IPS DF 19.7 (cell line): ENCODE results near the gene FCAMR.
A peak's percentile ranks its signal among the peaks of the same experiment; 100 is the strongest.

Experiments
- DNase-seq: peaks from one replicate; pipeline ENCODE4 v3.0.0-alpha.2; 2013; ENCODE audit warnings: low read depth, low spot score

The FCAMR gene, protein sequence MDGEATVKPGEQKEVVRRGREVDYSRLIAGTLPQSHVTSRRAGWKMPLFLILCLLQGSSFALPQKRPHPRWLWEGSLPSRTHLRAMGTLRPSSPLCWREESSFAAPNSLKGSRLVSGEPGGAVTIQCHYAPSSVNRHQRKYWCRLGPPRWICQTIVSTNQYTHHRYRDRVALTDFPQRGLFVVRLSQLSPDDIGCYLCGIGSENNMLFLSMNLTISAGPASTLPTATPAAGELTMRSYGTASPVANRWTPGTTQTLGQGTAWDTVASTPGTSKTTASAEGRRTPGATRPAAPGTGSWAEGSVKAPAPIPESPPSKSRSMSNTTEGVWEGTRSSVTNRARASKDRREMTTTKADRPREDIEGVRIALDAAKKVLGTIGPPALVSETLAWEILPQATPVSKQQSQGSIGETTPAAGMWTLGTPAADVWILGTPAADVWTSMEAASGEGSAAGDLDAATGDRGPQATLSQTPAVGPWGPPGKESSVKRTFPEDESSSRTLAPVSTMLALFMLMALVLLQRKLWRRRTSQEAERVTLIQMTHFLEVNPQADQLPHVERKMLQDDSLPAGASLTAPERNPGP

DNA sequence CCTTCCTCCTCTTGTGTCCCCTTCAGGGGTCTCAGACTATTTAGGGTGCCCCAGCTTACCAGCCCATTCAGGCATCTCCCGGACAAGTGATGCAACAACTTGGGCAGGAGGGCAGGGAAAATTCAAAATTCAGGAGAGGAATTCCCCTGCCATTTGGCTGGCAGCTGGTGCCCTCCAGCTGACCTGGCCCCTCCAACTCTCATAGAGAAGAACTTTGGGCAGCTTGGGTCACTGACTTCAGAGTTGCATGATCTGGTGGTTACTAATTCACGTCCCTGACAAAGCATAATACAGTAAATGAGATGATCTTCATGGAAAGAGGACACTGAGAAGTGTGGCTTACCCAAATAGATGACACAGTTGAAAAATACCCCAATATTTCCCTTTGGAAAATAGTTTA, at the start of gene FCAMR:
Gene FCAMR (minus strand): TSS at position 15 of the 400 bp plus-strand sequence. CDS start 335 bp downstream, outside the sequence.
- no peak for DNase-seq

DNA sequence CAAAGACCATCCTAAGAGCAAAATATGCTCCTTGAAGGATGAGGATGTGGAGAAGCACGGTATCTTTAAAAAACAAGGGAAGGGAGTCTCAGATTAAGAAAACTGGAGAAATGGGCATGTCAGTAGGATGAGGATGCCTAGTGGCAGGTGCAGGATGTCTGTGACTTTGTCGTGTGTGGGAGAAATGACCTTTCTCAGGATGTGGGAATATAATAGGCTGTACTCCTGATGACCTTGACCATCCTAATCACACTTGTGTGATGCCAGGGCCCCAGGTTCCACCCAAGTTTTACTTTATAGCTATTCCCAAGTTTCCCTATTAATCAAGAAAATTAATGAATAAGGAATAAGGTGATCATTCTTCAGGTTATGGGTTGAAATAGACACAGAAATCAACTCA, 49.4 kb upstream of the FCAMR start:
- no peak for DNase-seq

DNA sequence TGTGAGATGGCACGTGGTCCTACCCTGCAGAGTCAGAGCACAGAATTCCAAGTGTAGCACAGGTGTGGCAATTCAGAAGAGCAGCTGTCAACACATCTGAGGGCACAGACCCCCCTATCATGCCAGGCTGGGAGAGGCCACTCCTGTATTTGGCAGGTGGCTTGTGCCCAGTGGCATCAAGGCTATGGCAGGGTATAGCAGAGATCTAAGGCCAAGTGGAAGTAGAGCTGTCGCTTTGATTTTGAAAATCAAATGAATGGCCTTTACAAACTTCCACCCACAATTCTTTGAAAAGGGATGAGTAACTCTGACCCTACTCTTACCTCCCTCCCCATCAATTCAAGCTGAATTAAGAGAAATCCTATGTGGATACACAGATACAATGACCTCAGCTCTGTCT, 48.9 kb upstream of the FCAMR start:
- no peak for DNase-seq

DNA sequence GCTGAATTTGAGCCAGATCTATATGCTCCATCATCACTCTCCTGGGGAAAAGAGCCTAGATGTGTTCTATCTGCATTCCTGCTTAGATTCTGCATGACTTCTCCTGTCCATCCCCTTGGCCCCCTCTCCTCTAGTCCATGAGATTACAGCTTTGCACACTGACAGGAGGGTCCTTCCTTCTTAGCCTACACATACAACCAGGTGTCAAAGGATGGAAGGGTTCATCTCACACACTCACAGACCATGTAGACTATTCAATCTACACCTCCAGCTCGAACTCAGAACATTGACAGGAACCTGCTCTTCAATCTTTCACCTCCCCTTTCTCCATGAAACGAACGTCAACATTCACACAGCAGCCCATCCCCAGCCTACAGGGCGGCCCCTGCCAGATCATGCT, 48.4 kb upstream of the FCAMR start:
- DNase-seq = no peak

DNA sequence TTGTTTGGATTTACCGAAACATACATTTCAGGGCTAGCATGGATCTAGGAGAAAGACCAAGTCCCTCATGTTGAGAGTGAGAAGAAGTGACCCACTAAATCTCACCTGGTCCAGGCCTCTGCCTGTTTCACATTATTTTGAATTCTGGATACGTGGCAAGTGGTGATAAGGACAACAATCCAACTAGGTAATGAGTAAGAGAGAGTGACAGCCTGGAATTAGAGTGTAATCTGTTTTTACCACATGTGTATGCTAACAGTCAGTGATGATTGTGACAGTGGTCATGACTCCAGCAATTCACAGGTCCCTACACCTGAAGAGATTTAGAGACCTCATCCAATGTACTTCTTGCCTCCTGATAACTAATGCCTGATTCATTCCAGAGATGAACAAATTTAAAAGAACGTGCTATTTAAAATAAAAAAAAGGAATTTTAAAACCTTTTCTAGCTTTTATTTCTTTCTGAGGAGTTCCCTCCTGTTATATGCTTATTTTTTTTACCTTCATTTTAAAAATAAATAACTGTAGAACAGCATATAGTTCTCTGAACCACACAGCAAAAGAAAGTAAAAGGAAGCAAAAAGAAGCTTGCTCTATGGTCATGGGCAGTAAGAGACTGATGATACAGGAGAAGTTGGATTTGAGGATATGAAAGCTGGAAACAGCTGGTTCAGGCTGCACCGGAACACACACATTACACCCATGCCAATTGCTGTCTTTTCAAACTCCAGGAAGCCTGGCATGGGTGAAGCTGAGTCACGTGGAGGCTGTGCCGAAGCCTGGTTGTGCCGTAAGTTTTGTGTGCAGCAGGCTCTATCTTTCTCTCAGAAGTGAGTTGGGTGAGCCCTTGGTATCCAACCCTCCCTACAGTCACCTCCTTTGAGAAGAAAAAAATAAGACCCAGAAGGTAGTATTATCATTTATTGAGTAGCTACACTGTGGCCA, 47.6 kb upstream of the FCAMR start:
- no peak for DNase-seq

DNA sequence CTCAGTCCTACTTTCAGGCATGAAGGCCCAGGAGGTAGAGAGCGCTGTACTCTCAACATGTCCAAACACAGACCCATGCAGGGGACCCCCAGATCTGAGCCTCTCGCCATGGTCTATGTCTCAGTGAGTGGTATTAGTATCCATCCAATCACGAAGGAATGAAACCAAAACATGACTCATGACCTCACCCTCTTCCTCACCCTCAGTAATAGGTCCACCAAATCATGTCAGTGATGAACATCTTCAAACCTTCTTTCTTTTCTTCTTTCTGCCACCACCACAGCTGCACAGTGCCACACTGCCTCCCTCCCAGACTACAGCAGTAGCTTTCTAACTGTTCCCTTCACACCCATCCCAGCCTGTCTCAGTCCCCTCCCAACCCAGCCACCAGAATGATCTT, 45.5 kb upstream of the FCAMR start:
- no peak for DNase-seq

DNA sequence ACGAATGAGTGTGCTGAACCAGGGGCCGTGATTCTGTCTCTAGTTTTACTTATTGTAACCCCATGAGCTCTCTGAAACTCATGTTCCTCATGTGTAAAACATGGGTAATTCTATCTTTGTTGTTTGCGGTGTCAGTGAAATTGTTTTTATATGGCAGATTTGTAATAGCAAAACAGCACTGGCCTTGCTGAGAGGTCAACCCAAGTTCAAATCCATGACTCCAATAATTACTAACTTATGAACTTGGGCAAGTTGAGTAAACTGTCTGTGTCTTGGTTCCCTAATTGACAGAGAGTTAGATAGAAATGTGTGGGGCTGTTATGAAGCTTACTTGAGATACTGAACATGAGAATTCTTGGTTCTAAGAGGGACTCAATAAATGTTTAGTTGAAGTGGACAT, 44.5 kb upstream of the FCAMR start:
- DNase-seq = no peak

DNA sequence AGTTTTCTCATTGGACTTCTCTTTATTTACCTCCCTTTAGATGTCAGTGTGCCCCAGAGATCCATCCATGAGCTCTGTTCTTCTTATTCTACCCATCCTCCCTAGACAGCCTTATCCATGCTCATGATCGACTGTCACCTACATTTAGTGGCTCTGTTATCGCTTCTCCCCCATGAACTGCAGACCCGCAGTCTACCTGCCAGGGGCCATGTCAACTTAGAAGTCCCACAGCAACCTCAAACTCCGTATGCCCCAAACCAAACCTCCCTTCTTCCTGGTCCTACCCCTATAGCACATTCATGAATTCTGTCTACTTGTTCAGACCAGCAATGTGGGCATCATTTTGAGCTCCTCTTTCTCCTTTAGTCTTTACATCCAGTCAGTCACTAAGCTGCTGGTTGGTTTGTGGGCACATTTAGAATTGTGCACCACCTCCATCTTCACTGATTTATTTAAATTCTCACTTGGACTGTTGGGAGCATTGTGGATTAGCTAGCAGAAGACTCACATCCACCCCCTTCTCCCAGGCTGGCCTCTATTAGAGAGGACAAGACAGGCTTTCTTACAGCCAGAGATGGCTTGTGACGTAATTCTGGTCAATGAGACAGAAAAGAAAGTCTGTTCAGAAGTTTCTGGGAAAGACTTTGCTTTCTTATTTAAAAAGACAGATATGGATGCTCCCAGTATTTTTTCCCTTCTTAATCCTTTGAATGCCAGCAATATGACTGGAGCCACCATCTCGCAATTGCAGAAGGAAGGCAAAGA, 43.2 kb upstream of the FCAMR start:
- no peak for DNase-seq

DNA sequence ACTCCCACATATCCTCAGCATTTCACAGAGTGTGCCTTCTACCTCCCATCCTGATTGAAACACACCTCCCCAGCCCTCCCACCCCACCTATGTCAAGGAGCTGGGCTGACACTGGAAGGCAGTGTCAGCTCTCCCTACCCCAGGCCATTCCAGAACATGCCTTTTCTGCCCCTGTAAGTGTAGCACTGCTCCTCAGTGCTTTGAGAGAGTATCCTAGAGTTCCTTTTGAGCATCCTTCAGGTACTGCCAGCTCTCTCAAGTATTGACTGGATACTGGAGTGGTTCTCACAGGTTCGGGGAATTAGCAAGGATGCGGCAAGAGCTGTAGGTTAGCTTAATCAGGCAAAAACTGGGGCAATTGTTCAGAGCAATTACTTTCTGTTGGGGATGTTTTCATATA, 40.5 kb upstream of the FCAMR start:
- DNase-seq = no peak

DNA sequence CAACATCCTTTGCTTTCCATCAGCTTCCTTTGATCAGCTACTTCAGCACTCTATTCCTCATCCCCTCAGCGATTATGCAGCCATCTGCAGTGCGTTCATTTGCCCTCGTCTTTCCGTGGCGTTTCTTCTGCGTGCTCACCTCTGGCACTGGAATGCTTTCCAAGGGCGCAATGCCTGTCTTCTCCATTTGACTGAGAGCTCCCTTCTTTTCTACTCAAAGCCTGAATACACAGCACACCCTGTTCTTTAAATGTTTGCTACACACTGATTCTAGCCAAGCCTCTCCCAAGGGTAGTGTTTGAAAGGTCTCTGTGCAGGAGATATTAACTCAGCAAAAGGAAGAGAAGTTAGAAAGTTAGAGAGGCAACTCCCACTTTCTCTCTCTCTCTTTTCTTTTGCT, 39.7 kb upstream of the FCAMR start:
- no peak for DNase-seq

DNA sequence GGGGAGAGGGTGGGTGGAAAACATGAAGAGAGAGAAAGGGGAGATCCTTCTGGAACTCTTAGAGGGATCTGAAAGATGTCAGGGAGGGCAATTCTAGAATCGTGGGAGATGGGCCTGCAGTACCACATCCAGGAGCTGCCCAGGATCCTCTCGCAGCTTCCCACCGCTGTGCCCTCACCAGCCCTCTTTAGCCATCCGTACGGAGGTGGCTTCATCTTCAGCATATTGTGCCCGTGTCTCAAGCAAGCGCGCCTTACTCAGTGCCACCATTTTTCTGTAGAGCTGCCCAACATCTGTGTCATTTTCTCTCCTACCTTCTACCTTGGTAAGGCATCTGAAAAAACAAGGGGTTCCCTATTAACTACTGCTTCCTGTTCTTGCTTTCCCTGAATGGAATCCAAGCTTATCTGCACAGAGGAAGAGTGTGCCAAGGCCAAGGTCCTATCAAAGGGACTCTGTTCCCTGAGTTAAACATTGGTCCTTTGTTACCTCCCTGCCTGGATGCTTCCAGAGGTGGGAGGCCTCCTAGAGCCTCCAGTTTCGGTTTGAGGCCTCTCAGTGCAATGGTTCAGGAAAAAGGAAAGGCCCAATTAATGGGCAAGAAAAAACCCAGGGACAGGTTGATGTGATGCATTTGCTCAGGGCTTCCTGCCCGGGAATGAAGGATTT, 39.1 kb upstream of the FCAMR start:
- DNase-seq = no peak

DNA sequence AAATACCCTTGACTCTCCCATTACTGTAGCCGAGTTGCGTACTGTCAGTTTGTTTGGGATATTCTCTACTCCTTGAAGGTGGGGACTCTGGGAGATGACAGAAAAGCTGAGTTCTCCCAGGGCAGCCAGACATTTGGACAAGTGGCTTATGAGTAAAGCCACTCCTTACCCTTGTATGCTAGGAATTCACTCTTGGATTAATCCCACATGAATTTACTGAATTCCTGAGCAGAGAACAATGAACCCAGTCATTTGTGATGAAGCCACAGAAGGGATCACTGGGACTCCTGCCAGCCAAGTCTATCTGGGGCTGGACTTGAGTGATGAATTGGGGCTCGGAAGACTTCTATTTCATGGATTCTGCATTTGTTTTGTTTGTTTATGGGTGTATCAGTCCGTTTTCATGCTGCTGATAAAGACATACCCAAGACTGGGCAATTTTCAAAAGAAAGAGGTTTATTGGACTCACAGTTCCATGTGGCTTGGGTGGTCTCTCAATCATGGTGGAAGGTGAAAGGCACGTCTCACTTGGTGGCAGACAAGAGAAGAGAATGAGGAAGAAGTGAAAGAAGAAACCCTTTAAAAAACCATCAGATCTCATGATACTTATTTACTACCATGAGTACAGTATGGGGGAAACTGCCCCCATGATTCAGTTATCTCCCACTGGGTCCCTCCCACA, 37.2 kb upstream of the FCAMR start:
- no peak for DNase-seq

DNA sequence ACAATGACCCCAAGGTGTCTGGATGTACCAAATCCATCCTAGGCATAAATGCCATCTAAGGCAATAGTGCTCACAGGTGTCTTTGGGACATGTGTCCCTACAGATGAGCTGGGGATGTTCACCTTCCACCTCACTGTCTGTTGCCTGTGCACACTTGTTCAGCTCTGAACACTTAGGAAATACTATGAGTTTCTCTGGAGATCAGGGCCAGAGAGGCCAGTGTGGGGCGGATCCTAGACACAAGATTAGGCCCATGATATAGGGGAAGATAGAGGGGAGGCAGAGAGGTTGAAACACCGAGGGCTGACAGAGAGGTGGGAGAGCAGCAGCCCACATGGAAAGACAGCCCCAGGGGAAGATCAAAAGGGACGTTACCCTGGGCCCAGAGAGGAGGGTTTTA, 36.7 kb upstream of the FCAMR start:
- DNase-seq = no peak

DNA sequence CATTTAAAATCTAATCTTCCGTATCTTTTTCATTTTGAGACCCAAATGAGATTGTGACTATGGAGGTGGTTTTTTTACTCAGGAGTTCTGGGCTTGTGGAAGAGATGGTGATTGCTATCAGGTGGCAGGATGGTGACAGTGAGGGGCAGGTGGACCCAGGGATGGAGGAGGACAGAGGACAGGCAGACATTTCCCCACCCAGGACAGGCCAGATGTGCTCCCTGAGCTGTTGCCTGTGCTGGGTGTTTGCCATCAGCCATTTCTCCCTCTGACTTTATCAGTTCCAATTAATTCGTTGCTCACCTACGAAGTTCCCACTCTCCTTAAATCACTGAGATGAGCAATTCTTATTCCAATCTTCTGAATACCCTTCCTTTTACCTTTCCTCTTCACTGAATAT, 35.8 kb upstream of the FCAMR start:
- DNase-seq = no peak

DNA sequence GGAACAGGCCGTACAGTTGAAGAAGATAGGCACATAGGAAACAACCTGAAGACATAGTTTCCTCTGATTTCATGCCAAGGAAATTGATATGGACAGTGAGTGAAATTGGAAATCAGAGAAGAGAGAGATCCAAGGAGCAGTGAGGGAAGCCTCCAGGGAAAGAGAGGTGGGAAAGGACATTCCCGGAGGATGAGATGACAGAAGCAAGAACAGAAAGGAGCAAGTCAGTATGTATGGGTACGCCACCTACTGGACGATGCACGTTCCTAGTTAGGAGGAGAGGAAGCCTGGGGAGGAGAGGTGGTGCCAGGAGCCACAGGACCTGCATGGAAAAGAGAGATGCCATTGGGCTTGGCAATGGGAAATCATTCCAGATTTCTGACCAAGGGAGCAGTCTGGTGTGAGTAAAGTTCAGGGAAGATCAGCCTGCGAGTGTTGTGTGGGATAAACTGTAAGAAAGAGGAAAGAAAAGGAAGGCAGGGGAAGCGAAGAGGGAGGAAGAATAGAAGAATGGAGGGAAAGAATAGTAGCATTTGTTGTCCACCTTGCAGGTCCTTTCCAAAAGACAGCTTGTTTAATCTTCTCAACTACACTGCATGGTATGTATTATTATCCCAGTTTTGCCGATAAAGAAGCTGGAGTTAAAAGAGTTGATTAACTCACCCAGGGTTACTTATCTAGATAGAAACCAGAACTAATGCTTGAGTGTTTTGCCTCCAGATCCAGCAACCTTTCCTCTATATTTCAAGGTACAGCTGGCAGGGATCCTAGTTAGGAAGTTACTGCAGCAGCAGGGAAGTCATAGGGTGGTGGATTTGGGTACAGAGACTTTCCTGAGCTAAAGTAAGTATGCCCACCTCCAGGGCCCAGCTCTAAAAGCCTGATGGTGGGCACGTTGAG, 34.9 kb upstream of the FCAMR start:
- DNase-seq = peak; percentile 64

DNA sequence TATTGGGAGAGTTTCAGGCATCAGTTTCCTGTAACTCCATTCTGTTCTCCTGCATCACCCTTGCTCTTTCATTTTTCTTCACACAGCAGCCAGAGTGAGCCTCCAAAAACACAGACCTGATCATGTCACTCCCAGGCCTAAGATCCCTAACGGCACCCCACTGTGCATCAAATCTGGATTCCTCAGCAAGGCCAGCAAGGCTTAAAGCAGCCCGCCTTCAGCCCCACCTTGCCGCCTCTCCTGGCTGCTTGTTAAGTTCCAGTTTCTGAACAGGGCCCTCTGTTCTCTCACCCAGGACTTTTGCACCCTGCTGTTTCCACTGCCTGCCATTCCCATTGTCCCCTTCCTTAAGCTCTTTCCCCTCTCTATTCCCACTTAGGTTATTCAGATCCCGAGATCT, 33.0 kb upstream of the FCAMR start:
- DNase-seq = no peak

DNA sequence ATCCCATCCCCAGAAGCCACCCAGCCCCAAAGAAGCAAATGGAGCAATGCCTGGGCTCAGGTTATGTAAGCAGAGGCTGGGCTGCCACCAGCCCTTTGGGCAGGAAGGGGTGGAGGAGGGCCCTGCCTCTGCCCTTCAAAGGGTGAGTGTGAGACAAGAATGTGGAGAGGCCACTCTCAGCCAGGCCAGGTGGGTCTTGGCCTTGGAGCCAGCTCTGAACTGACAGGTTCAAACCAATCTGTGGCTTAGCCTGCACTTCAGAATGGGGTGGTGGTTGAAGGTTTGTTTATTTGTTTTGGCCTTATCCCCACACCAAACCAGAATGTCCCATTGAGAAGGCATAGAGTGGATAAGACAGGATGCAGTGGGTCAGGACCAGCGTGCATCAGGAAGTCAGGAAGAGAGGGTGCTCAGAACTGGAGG, 32.5 kb upstream of the FCAMR start:
- no peak for DNase-seq

DNA sequence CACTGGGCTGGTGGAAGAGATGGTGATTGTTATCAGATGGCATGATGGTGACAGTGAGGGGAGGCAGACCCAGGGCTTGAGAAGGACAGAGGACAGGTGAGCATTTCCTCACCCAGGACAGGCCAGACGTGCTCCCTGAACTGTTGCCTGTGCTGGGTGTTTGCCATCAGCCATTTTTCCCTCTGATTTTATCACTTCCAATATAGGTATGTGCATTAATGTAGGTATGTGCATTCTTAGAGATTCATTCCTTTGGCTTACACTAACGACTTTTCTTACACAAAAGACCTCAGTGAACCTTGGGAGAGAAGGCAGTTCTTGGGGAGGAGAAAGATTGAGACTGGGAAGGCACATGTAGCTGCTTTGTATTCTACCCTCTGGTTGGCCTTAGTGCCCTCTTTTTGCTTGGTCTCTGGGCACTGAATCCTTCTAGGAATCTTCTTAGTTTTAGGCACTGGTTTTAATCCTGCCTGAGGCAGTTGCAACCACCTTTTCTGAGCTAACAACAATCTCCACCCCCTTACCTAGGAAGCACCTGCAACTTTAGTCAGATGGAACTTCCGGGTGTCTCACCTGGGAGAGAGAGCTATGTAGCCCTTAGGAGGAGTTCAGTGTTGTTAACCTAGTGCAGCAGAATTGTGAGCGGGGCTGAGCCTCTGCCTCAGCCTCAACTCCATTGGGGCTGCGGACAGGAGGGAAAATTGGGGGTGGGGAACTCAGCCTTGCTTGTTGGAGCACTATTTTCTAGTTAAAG, 31.4 kb upstream of the FCAMR start:
- DNase-seq = no peak
